SK-N-SH (cell line): ENCODE data around the gene CCDC91. TPM values are rescaled to one million over a fixed set of nuclear protein-coding genes. Genes with fewer than 3 reads are reported as not detected.

Experiments
- CTCF ChIA-PET: fragments of 300-600, 350-600 bp; formaldehyde crosslinking; extraction: SDS; loops from one replicate; lab custom pipeline; 2021; lab: Yijun Ruan, JAX
- POLR2A ChIA-PET: fragments of 350-600 bp; sonication (Branson Sonifier 250); formaldehyde crosslinking; extraction: SDS; loops from one replicate; lab custom pipeline; 2020; ENCODE audit warnings: antibody characterized with exemption, inconsistent platforms; lab: Yijun Ruan, JAX
- DNase-seq: peaks from one replicate; pipeline ENCODE4 v3.0.0; 2012
- H2AFZ ChIP-seq: fragments of 200-600 bp; sonication (generic); 2 replicates; pipeline ENCODE4 v1.8.1; 2016; ENCODE audit warnings: antibody characterized with exemption, mild to moderate bottlenecking, low read depth
- H3F3A ChIP-seq: fragments of 200-600 bp; sonication (generic); replicated peaks from 2 replicates; pipeline ENCODE3; 2016; ENCODE audit warnings: antibody characterized with exemption, mild to moderate bottlenecking; ENCODE audit not compliant: insufficient read depth
- H3K27ac ChIP-seq, 2 experiments: fragments of 200-500 bp in 1 of 2; fragments of 200-600 bp in 1 of 2; sonication (Bioruptor generic) in 1 of 2; sonication (generic), shearing (Covaris generic) in 1 of 2; 2 replicates each; pipeline versions ENCODE4 v1.5.1 to v1.6.1; 2014 to 2016; ENCODE audit warnings: low read depth in 2 of 2, inconsistent platforms in 1 of 2, low read length in 1 of 2, mild to moderate bottlenecking in 1 of 2, mixed read lengths in 1 of 2
- H3K27me3 ChIP-seq: fragments of 200-600 bp; sonication (generic), shearing (Covaris generic); 2 replicates; pipeline ENCODE4 v1.6.1; 2016; ENCODE audit warnings: mixed run types; ENCODE audit not compliant: insufficient read depth
- H3K36me3 ChIP-seq, 2 experiments: fragments of 200-500 bp in 1 of 2; fragments of 200-600 bp in 1 of 2; sonication (Bioruptor generic) in 1 of 2; sonication (generic) in 1 of 2; replicated peaks in 1 of 2; 2 replicates each; pipeline versions ENCODE3 to v1.5.1; 2014 to 2016; ENCODE audit warnings: low read length in 1 of 2, mild to moderate bottlenecking in 1 of 2; ENCODE audit not compliant: insufficient read depth in 2 of 2, control insufficient read depth in 1 of 2
- H3K4me1 ChIP-seq, 2 experiments: fragments of 200-500 bp in 1 of 2; fragments of 200-600 bp in 1 of 2; sonication (Bioruptor generic) in 1 of 2; sonication (generic), shearing (Covaris generic) in 1 of 2; 2 replicates each; pipeline versions ENCODE4 v1.5.1 to v1.6.1; 2014 to 2016; ENCODE audit warnings: low read depth in 1 of 2, low read length in 1 of 2, mixed run types in 1 of 2; ENCODE audit not compliant: insufficient read depth in 2 of 2, control insufficient read depth in 1 of 2
- H3K4me2 ChIP-seq: fragments of 200-600 bp; sonication (generic), shearing (Covaris generic); 2 replicates; pipeline ENCODE4 v1.6.1; 2017; ENCODE audit warnings: mixed run types
- H3K4me3 ChIP-seq, 2 experiments: fragments of 200-500 bp in 1 of 2; fragments of 200-600 bp in 1 of 2; sonication (Bioruptor generic) in 1 of 2; sonication (generic), shearing (Covaris generic) in 1 of 2; 2 replicates each; pipeline versions ENCODE4 v1.5.1 to v1.8.1; 2014 to 2016; ENCODE audit warnings: low read depth in 2 of 2, inconsistent platforms in 1 of 2, low read length in 1 of 2, mild to moderate bottlenecking in 1 of 2, mixed read lengths in 1 of 2, moderate library complexity in 1 of 2
- H3K79me2 ChIP-seq: fragments of 200-600 bp; sonication (generic); 2 replicates; pipeline ENCODE4 v1.8.1; 2017; ENCODE audit warnings: mild to moderate bottlenecking; ENCODE audit not compliant: insufficient read depth
- H3K9ac ChIP-seq: fragments of 200-600 bp; sonication (generic); 2 replicates; pipeline ENCODE4 v1.6.1; 2017; ENCODE audit warnings: mixed run types
- H3K9me2 ChIP-seq: fragments of 200-600 bp; sonication (generic); 2 replicates; pipeline ENCODE4 v1.6.1; 2017; ENCODE audit warnings: mixed run types
- H3K9me3 ChIP-seq: fragments of 200-600 bp; sonication (generic); 2 replicates; pipeline ENCODE4 v1.6.1; 2017; ENCODE audit warnings: mixed run types, mild to moderate bottlenecking, moderate library complexity
- H4K20me1 ChIP-seq: fragments of 200-600 bp; sonication (generic); 2 replicates; pipeline ENCODE4 v1.6.1; 2017; ENCODE audit warnings: mild to moderate bottlenecking, mixed run types; ENCODE audit not compliant: insufficient read depth
- EP300 ChIP-seq, 2 experiments: IDR thresholded peaks; 2 replicates each; pipeline versions ENCODE4 v1.4.0 to v1.6.1; 2012; ENCODE audit warnings: borderline replicate concordance in 1 of 2, low read depth in 1 of 2, low read length in 1 of 2
- FOSL2 ChIP-seq: IDR thresholded peaks from 2 replicates; pipeline ENCODE4 v1.4.0; 2012; ENCODE audit warnings: low read depth, mild to moderate bottlenecking, moderate library complexity, borderline replicate concordance
- GATA2 ChIP-seq: sonication (generic); formaldehyde crosslinking; IDR thresholded peaks from 2 replicates; pipeline ENCODE4 v1.5.0; 2020; ENCODE audit warnings: mild to moderate bottlenecking, missing genetic modification reagents
- IRF3 ChIP-seq: fragments of 150-350 bp; IDR thresholded peaks from 2 replicates; pipeline ENCODE4 v1.6.1; 2016; ENCODE audit warnings: mild to moderate bottlenecking, low read depth, low read length
- JUND ChIP-seq: IDR thresholded peaks from 2 replicates; pipeline ENCODE4 v1.4.0; 2012
- MXI1 ChIP-seq: IDR thresholded peaks from 2 replicates; pipeline ENCODE4 v1.6.1; 2012; ENCODE audit warnings: mild to moderate bottlenecking, low read depth, low read length, improper control_type of control experiment
- NRF1 ChIP-seq: IDR thresholded peaks from 2 replicates; pipeline ENCODE4 v1.6.1; 2012; ENCODE audit warnings: low read depth, mild to moderate bottlenecking, low read length
- RXRA ChIP-seq: IDR thresholded peaks from 2 replicates; pipeline ENCODE4 v1.4.0; 2012; ENCODE audit warnings: low read depth, mild to moderate bottlenecking, borderline replicate concordance
- SIN3A ChIP-seq: IDR thresholded peaks from 2 replicates; pipeline ENCODE4 v1.6.1; 2012; ENCODE audit warnings: low read depth, mild to moderate bottlenecking, low read length, moderate library complexity, borderline replicate concordance
- TAF1 ChIP-seq: IDR thresholded peaks from 2 replicates; pipeline ENCODE4 v1.6.1; 2012; ENCODE audit warnings: low read depth, mild to moderate bottlenecking, low read length, moderate library complexity, borderline replicate concordance
- YY1 ChIP-seq: IDR thresholded peaks from 2 replicates; pipeline ENCODE4 v1.4.0; 2012; ENCODE audit warnings: low read depth, mild to moderate bottlenecking
- WGBS: methylation state at CpG from one replicate; pipeline ENCODE4 v1.1.6; 2017; ENCODE audit warnings: low lambda C conversion rate; 5-methylcytosine and 5-hydroxymethylcytosine counted together
- polyA plus RNA-seq, 3 experiments: library from polyadenylated mRNA; depleted of rRNA; stranded (reverse); fragments of >200 nt; gene quantifications; 2 replicates each; pipeline ENCODE4 v1.2.3, GENCODE V29; 2012

Gene CCDC91
- polyA plus RNA-seq, 1 of the 3 experiments (the other 2 are of a cell fraction), result 13.0 TPM

- POLR2A ChIA-PET, result no interaction called here
- no peaks in the 10 kb centered on the region for H3K27me3 ChIP-seq
- H3K4me2 ChIP-seq, result no peak overlapping the region
- H3K27ac ChIP-seq, result no peak overlapping the region
- H3K4me3 ChIP-seq, result no peak overlapping the region
- DNase-seq, result no peak
- H3K9me2 ChIP-seq, result no peaks in the 10 kb centered on the region
- CTCF ChIA-PET, result no interaction called here
- H4K20me1 ChIP-seq, result no peaks in the 10 kb centered on the region
- TF ChIP-seq JUND (no peak), GATA2 (CRISPR knock-in tag) (no peak), SIN3A (no peak), MXI1 (no peak), NRF1 (no peak), FOSL2 (no peak), IRF3 (no peak), RXRA (no peak), YY1 (no peak), EP300 (IDR thresholded peaks at IDR 0.05; ENCODE audit: borderline replicate concordance in 1 of 2, low read depth in 1 of 2, low read length in 1 of 2) (no peak)
- peaks cover 12% of the 10 kb centered on the region for H3F3A ChIP-seq
- no peak overlapping the region for H2AFZ ChIP-seq
- WGBS, result 90% methylated on average over 3 of the region's 3 CpGs
- H3K36me3 ChIP-seq, result peaks cover 0 to 5% of the 10 kb centered on the region in 2 experiments
- no peaks in the 10 kb centered on the region for H3K9me3 ChIP-seq
- no peak overlapping the region for H3K9ac ChIP-seq
- no peaks in the 10 kb centered on the region for H3K4me1 ChIP-seq
- H3K79me2 ChIP-seq, result no peaks in the 10 kb centered on the region
Observed at GRCh38 chr12:28331130-28331529, 140.9 kb downstream of the CCDC91 start.

- Histone ChIP-seq H3F3A (peaks cover 2% of the 10 kb centered on the region), H3K9me2 (peaks cover 2% of the 10 kb centered on the region; the same call in 1 of the 2 replicates), H4K20me1 (no peaks in the 10 kb centered on the region), H3K79me2 (no peaks in the 10 kb centered on the region), H3K4me1 (no peaks in the 10 kb centered on the region; a peak in 1 of 4 replicates), H3K27me3 (no peaks in the 10 kb centered on the region), H3K9me3 (no peaks in the 10 kb centered on the region), H3K36me3 (no peaks in the 10 kb centered on the region), H2AFZ (no peak overlapping the region), H3K9ac (no peak overlapping the region), H3K4me2 (no peak overlapping the region), H3K27ac (no peak overlapping the region), H3K4me3 (no peak overlapping the region)
- DNase-seq, result no peak
- 97% methylated on average over 3 of the region's 4 CpGs for WGBS
- ChIA-PET POLR2A (no interaction called here), CTCF (interaction anchor here (0.6 kb wide), 1 partner anchor 1793 kb away, joined by 3 read pairs; no protein-coding TSS in a partner anchor)
- TF ChIP-seq TAF1, result no peak
- no peak for TF ChIP-seq SIN3A
Observed at GRCh38 chr12:28340261-28341045, 150.2 kb downstream of the CCDC91 start.
